SKM-1 (cell line): ENCODE results near the gene ST3GAL5.
"Not testable (repeated sequence)": the region's sequence is repeated elsewhere in the genome, so short reads cannot be mapped to it uniquely, and the experiment has no call there.

Experiments
- DNase-seq: peaks from one replicate; lab custom pipeline; 2025; ENCODE audit not compliant: unreplicated experiment; lab: John Stamatoyannopoulos, UW

Gene ST3GAL5

GRCh38 chr2:85840091-85840490 is 48.7 kb downstream of the ST3GAL5 start:
- DNase-seq = no peak

GRCh38 chr2:85839461-85839860 is 49.3 kb downstream of the ST3GAL5 start:
- DNase-seq = no peak

- no peak for DNase-seq
These were observed 50.1 kb downstream of the ST3GAL5 start for GRCh38 chr2:85838641-85839040.

- no peak for DNase-seq
These were observed 50.6 kb downstream of the ST3GAL5 start for GRCh38 chr2:85838181-85838580.

- no peak for DNase-seq
These were observed 54.3 kb downstream of the ST3GAL5 start for GRCh38 chr2:85834466-85834865.

- no peak for DNase-seq
These were observed 57.1 kb downstream of the ST3GAL5 start for GRCh38 chr2:85831735-85832134.

GRCh38 chr2:85830645-85831044 is 58.1 kb downstream of the ST3GAL5 start:
- no peak for DNase-seq

GRCh38 chr2:85829394-85829793 is 59.4 kb downstream of the ST3GAL5 start:
- not testable (repeated sequence) for DNase-seq

- DNase-seq = no peak
These were observed 60.1 kb downstream of the ST3GAL5 start for GRCh38 chr2:85828725-85829124.

GRCh38 chr2:85827879-85828569 is 60.8 kb downstream of the ST3GAL5 start:
- no peak for DNase-seq

GRCh38 chr2:85826990-85827878 is 61.6 kb downstream of the ST3GAL5 start:
- peak; percentile 65 for DNase-seq

GRCh38 chr2:85823951-85824350 is 64.8 kb downstream of the ST3GAL5 start:
- DNase-seq = no peak

- no peak for DNase-seq
These were observed 66.0 kb downstream of the ST3GAL5 start for GRCh38 chr2:85822766-85823165.

- no peak for DNase-seq
These were observed 68.8 kb downstream of the ST3GAL5 start for GRCh38 chr2:85819811-85820510.

GRCh38 chr2:85814802-85815550 is 73.8 kb downstream of the ST3GAL5 start:
- DNase-seq = no peak

GRCh38 chr2:85813982-85814801 is 74.6 kb downstream of the ST3GAL5 start:
- peak; percentile 78 for DNase-seq

- DNase-seq = no peak
These were observed 75.4 kb downstream of the ST3GAL5 start for GRCh38 chr2:85813211-85813981.

- no peak for DNase-seq
These were observed 76.6 kb downstream of the ST3GAL5 start for GRCh38 chr2:85812094-85812735.
